Non-pigmented ciliary epithelial cell (primary cell): Measurements from ENCODE around the gene SFXN3.

ENCODE experiments used
- DNase-seq: peaks from one replicate; pipeline ENCODE4 v3.0.0-alpha.2; 2010; ENCODE audit warnings: low read depth

The SFXN3 gene

GRCh38 chr10:101000127-101000914, 30.7 kb upstream of the SFXN3 start:
- no peak for DNase-seq

- DNase-seq: peak; percentile 76
These were observed 29.9 kb upstream of the SFXN3 start for GRCh38 chr10:101000915-101001658.

- DNase-seq: no peak
These were observed 29.4 kb upstream of the SFXN3 start for GRCh38 chr10:101001659-101002035.

- no peak for DNase-seq
These were observed 28.6 kb upstream of the SFXN3 start for GRCh38 chr10:101002456-101002855.

- no peak for DNase-seq
These were observed 27.3 kb upstream of the SFXN3 start for GRCh38 chr10:101003639-101004206.

- DNase-seq: no peak
These were observed 25.7 kb upstream of the SFXN3 start for GRCh38 chr10:101005361-101005760.

- no peak for DNase-seq
These were observed 25.0 kb upstream of the SFXN3 start for GRCh38 chr10:101005869-101006567.

GRCh38 chr10:101006593-101007098, 24.4 kb upstream of the SFXN3 start:
- no peak for DNase-seq

- no peak for DNase-seq
These were observed 23.8 kb upstream of the SFXN3 start for GRCh38 chr10:101007099-101007711.

GRCh38 chr10:101007915-101008822, 22.9 kb upstream of the SFXN3 start:
- no peak for DNase-seq

- no peak for DNase-seq
These were observed 22.1 kb upstream of the SFXN3 start for GRCh38 chr10:101008823-101009423.

GRCh38 chr10:101010329-101010728, 20.7 kb upstream of the SFXN3 start:
- no peak for DNase-seq

- no peak for DNase-seq
These were observed 19.3 kb upstream of the SFXN3 start for GRCh38 chr10:101011517-101012423.

- DNase-seq: no peak
These were observed 18.3 kb upstream of the SFXN3 start for GRCh38 chr10:101012525-101013364.

GRCh38 chr10:101013365-101013825, 17.6 kb upstream of the SFXN3 start:
- DNase-seq: no peak

GRCh38 chr10:101014230-101014884, 16.7 kb upstream of the SFXN3 start:
- DNase-seq: no peak

- DNase-seq: peak; percentile 86
These were observed 16.0 kb upstream of the SFXN3 start for GRCh38 chr10:101014966-101015581.
